RWPE2 (cell line): ENCODE measurements around the gene RP9.

Experiments
- ATAC-seq: fragments of 200-7000 bp; cut with Tn5 transposase; 3 replicates; pipeline ENCODE4 v1.9.1; 2021; ENCODE audit warnings: low read depth
- DNase-seq: peaks from one replicate; pipeline ENCODE4 v3.0.0-alpha.2; 2020; ENCODE audit warnings: low spot score
- H3K27ac ChIP-seq: fragments of 450-650 bp; 2 replicates; pipeline ENCODE4 v1.5.1; 2017; ENCODE audit warnings: mild to moderate bottlenecking; ENCODE audit not compliant: poor library complexity, severe bottlenecking
- H3K27me3 ChIP-seq: fragments of 250-450 bp; sonication (Bioruptor Pico); 2 replicates; pipeline ENCODE4 v1.5.1; 2021; ENCODE audit warnings: mild to moderate bottlenecking, moderate library complexity; ENCODE audit not compliant: insufficient read depth, poor library complexity, severe bottlenecking
- H3K36me3 ChIP-seq: fragments of 250-450 bp; sonication (Bioruptor Pico); 2 replicates; pipeline ENCODE4 v1.5.1; 2020; ENCODE audit warnings: low read depth, mild to moderate bottlenecking, moderate library complexity
- H3K4me1 ChIP-seq: fragments of 250-450 bp; sonication (Bioruptor Pico); 2 replicates; pipeline ENCODE4 v1.5.1; 2021; ENCODE audit warnings: mild to moderate bottlenecking, moderate library complexity; ENCODE audit not compliant: insufficient read depth, poor library complexity, severe bottlenecking
- H3K4me3 ChIP-seq: fragments of 250-450 bp; sonication (Bioruptor Pico); 2 replicates; pipeline ENCODE4 v1.5.1; 2021; ENCODE audit warnings: mild to moderate bottlenecking, moderate library complexity; ENCODE audit not compliant: severe bottlenecking
- H3K9me3 ChIP-seq: fragments of 250-450 bp; sonication (Bioruptor Pico); 2 replicates; pipeline ENCODE4 v1.5.1; 2021; ENCODE audit warnings: mild to moderate bottlenecking, moderate library complexity; ENCODE audit not compliant: severe bottlenecking
- CTCF ChIP-seq: fragments of 450-650 bp; IDR thresholded peaks from one replicate; pipeline ENCODE4 v1.5.1; 2017; ENCODE audit warnings: mild to moderate bottlenecking, moderate library complexity; ENCODE audit not compliant: poor library complexity, severe bottlenecking

RP9 gene

GRCh38 chr7:33061282-33061937 is 47.8 kb downstream of the RP9 start:
- peaks cover 15% of the 10 kb centered on the region for H3K4me1 ChIP-seq
- ATAC-seq (no peak), DNase-seq (no peak)
- no peak for TF ChIP-seq CTCF
- H3K36me3 ChIP-seq, result 0 out of 2 replicates have a peak, but pooled peaks cover 3% of the 10 kb centered on the region
- H3K27ac ChIP-seq, result peak overlapping the region; percentile 69
- H3K4me3 ChIP-seq, result peak overlapping the region; percentile 64
- H3K27me3 ChIP-seq, result no peaks in the 10 kb centered on the region
- H3K9me3 ChIP-seq, result no peaks in the 10 kb centered on the region

- no peak for TF ChIP-seq CTCF
- ATAC-seq, result no peak
- Histone ChIP-seq H3K4me1 (peaks cover 15% of the 10 kb centered on the region), H3K9me3 (no peaks in the 10 kb centered on the region), H3K4me3 (no peak overlapping the region), H3K36me3 (0 out of 2 replicates have a peak, but pooled peaks cover 3% of the 10 kb centered on the region), H3K27ac (no peak overlapping the region), H3K27me3 (no peaks in the 10 kb centered on the region)
- no peak for DNase-seq
Measured at GRCh38 chr7:33059635-33060034, 49.6 kb downstream of the RP9 start.

- Histone ChIP-seq H3K27ac (no peak overlapping the region), H3K4me3 (no peak overlapping the region), H3K4me1 (peaks cover 12% of the 10 kb centered on the region), H3K27me3 (no peaks in the 10 kb centered on the region), H3K9me3 (no peaks in the 10 kb centered on the region), H3K36me3 (0 out of 2 replicates have a peak, but pooled peaks cover 8% of the 10 kb centered on the region)
- DNase-seq (no peak), ATAC-seq (no peak)
- TF ChIP-seq CTCF, result no peak
Measured at GRCh38 chr7:33055158-33055557, 54.0 kb downstream of the RP9 start.

- TF ChIP-seq CTCF, result no peak
- peak; percentile 58; the same call in 2 of the 3 replicates for ATAC-seq
Measured at GRCh38 chr7:33054261-33054964, 54.8 kb downstream of the RP9 start.

GRCh38 chr7:33053721-33054120 is 55.5 kb downstream of the RP9 start:
- Histone ChIP-seq H3K36me3 (peaks cover 8% of the 10 kb centered on the region; the same call in 1 of the 2 replicates), H3K4me1 (peaks cover 6% of the 10 kb centered on the region), H3K27me3 (no peaks in the 10 kb centered on the region), H3K27ac (peak overlapping the region; percentile 6), H3K4me3 (no peak overlapping the region), H3K9me3 (no peaks in the 10 kb centered on the region)
- ATAC-seq, result no peak
- DNase-seq, result no peak
- TF ChIP-seq CTCF, result no peak

More at GRCh38 chr7:33054261-33054964, 54.8 kb downstream of the RP9 start:
- Histone ChIP-seq H3K4me3 (no peak overlapping the region), H3K4me1 (peaks cover 11% of the 10 kb centered on the region), H3K9me3 (no peaks in the 10 kb centered on the region), H3K27me3 (no peaks in the 10 kb centered on the region), H3K36me3 (0 out of 2 replicates have a peak, but pooled peaks cover 8% of the 10 kb centered on the region), H3K27ac (peak overlapping the region; percentile 6)
- DNase-seq, result no peak
